Mesendoderm (in vitro differentiated cells): ENCODE measurements around the gene CA7.

Source experiments
- DNase-seq: peaks from one replicate; pipeline ENCODE4 v3.0.0; 2013
- H2AK5ac ChIP-seq: 2 replicates; pipeline ENCODE4 v1.6.1; 2013; ENCODE audit warnings: low read length, inconsistent platforms
- H2BK120ac ChIP-seq: 2 replicates; pipeline ENCODE4 v1.6.1; 2013; ENCODE audit warnings: low read depth, mild to moderate bottlenecking, low read length, moderate library complexity, mixed read lengths
- H2BK15ac ChIP-seq: replicated peaks from 2 replicates; pipeline ENCODE4 v1.6.1; 2013; ENCODE audit warnings: low read depth, mild to moderate bottlenecking, moderate library complexity
- H2BK5ac ChIP-seq: 2 replicates; pipeline ENCODE4 v1.6.1; 2013; ENCODE audit warnings: low read length, inconsistent platforms
- H3K18ac ChIP-seq: 2 replicates; pipeline ENCODE4 v1.6.1; 2013; ENCODE audit warnings: mild to moderate bottlenecking, low read length, mixed read lengths
- H3K23ac ChIP-seq: one replicate; pipeline ENCODE4 v1.6.1; 2013; ENCODE audit warnings: low read length
- H3K27ac ChIP-seq: 2 replicates; pipeline ENCODE4 v1.5.1; 2013; ENCODE audit warnings: low read depth, mild to moderate bottlenecking, inconsistent platforms, low read length, moderate library complexity
- H3K27me3 ChIP-seq: 2 replicates; pipeline ENCODE4 v1.6.1; 2013; ENCODE audit warnings: low read length, control low read depth, mild to moderate bottlenecking, inconsistent platforms; ENCODE audit not compliant: insufficient read depth, poor library complexity
- H3K36me3 ChIP-seq: 2 replicates; pipeline ENCODE4 v1.6.1; 2013; ENCODE audit warnings: low read length, inconsistent platforms; ENCODE audit not compliant: control insufficient read depth, insufficient read depth
- H3K4ac ChIP-seq: one replicate; pipeline ENCODE4 v1.6.1; 2013; ENCODE audit warnings: low read depth, mild to moderate bottlenecking, low read length, moderate library complexity
- H3K4me1 ChIP-seq: 2 replicates; pipeline ENCODE4 v1.6.1; 2013; ENCODE audit warnings: low read depth, low read length, inconsistent platforms; ENCODE audit not compliant: control insufficient read depth
- H3K4me2 ChIP-seq: 2 replicates; pipeline ENCODE4 v1.6.1; 2013; ENCODE audit warnings: low read length
- H3K4me3 ChIP-seq: 2 replicates; pipeline ENCODE4 v1.5.1; 2013; ENCODE audit warnings: mild to moderate bottlenecking, low read length
- H3K56ac ChIP-seq: one replicate; pipeline ENCODE4 v1.6.1; 2013; ENCODE audit warnings: low read length
- H3K79me1 ChIP-seq: 2 replicates; pipeline ENCODE4 v1.6.1; 2013; ENCODE audit warnings: low read length, inconsistent platforms
- H3K79me2 ChIP-seq: 2 replicates; pipeline ENCODE4 v1.6.1; 2013; ENCODE audit warnings: mild to moderate bottlenecking, low read length; ENCODE audit not compliant: control insufficient read depth, insufficient read depth
- H3K9ac ChIP-seq: 2 replicates; pipeline ENCODE4 v1.6.1; 2013; ENCODE audit warnings: low read length, inconsistent platforms
- H4K5ac ChIP-seq: one replicate; pipeline ENCODE4 v1.6.1; 2013; ENCODE audit warnings: low read length
- H4K8ac ChIP-seq: one replicate; pipeline ENCODE4 v1.6.1; 2013; ENCODE audit warnings: low read depth, mild to moderate bottlenecking, control low read depth, low read length, moderate library complexity
- WGBS: extraction: QIAGEN DNeasy Blood & Tissue Kit; methylation state at CpG from one replicate; pipeline ENCODE4 v1.1.7; 2013; ENCODE audit warnings: low lambda C conversion rate, missing lambda C conversion rate; ENCODE audit not compliant: insufficient coverage; ENCODE audit errors: extremely low coverage; 5-methylcytosine and 5-hydroxymethylcytosine counted together

CA7 gene

GRCh38 chr16:66902648-66903543 lies 58.7 kb downstream of the CA7 start:
- Histone ChIP-seq H3K27ac (no peak overlapping the region), H3K4me1 (no peaks in the 10 kb centered on the region)

More at GRCh38 chr16:66902648-66903543, 58.7 kb downstream of the CA7 start:
- H4K8ac ChIP-seq = no peak overlapping the region
- no peaks in the 10 kb centered on the region for H3K36me3 ChIP-seq
- WGBS = no CpG with 5 or more reads among the region's 14 CpGs
- H2AK5ac ChIP-seq = no peak overlapping the region
- H3K79me2 ChIP-seq = no peaks in the 10 kb centered on the region
- H2BK15ac ChIP-seq = no peak overlapping the region
- no peak overlapping the region for H3K4me3 ChIP-seq
- DNase-seq = no peak
- H3K23ac ChIP-seq = no peak overlapping the region
- no peak overlapping the region for H3K4me2 ChIP-seq
- no peaks in the 10 kb centered on the region for H3K79me1 ChIP-seq
- H4K5ac ChIP-seq = no peak overlapping the region
- H2BK5ac ChIP-seq = no peak overlapping the region
- no peak overlapping the region for H2BK120ac ChIP-seq
- H3K4ac ChIP-seq = no peak overlapping the region
- H3K9ac ChIP-seq = no peak overlapping the region
- H3K56ac ChIP-seq = no peak overlapping the region
- H3K18ac ChIP-seq = no peak overlapping the region
- no peaks in the 10 kb centered on the region for H3K27me3 ChIP-seq
